ENCODE data around the gene ATRAID. TPM values are rescaled to one million over a fixed set of nuclear protein-coding genes. Genes with fewer than 3 reads are reported as not detected.

ATRAID gene
- total and polyA plus RNA-seq, 2 experiments from 2014 or later = 129 to 154 TPM

DNA sequence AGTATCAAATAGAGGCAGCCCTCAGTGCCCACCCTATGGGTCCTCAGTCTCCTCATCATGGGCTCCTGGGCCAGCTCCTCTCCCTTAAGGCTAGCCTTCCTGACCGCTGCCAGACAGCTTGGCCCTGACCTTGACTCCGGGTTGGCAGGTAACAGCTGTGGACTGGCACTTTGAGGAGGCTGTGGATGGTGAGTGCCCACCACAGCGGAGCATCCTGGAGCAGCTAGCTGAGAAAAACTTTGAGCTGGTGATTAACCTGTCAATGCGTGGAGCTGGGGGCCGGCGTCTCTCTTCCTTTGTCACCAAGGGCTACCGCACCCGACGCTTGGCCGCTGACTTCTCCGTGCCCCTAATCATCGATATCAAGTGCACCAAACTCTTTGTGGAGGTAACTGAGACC is 24.3 kb downstream of the ATRAID start:
- Mint-ChIP-seq H3K4me1 (no peaks in the 10 kb centered on the region), H3K9me3 (no peaks in the 10 kb centered on the region), H3K4me3 (no peak overlapping the region), H3K27me3 (ENCODE audit: insufficient read depth, low read depth, poor library complexity) (peaks cover 22% of the 10 kb centered on the region), H3K36me3 (ENCODE audit: low read depth) (peaks cover 99% of the 10 kb centered on the region), H3K27ac (no peak overlapping the region)
- no peak overlapping the region for H3K27ac ChIP-seq (ENCODE audit: low read depth)
- DNase-seq (ENCODE audit: low spot score) = no peak
- H3K4me2 ChIP-seq = no peak overlapping the region
- H3K4me1 ChIP-seq (ENCODE audit: insufficient read depth) = no peaks in the 10 kb centered on the region
- no peak overlapping the region for H3K4me3 ChIP-seq
- peaks cover under 1% of the 10 kb centered on the region; the same call in 1 of the 2 replicates for H4K20me1 ChIP-seq (replicated peaks; ENCODE audit: insufficient read depth)
- H3K79me2 ChIP-seq (replicated peaks; ENCODE audit: insufficient read depth) = no peaks in the 10 kb centered on the region
- no peaks in the 10 kb centered on the region for H3F3A ChIP-seq (replicated peaks; ENCODE audit: low read depth)
- no peak overlapping the region for H2AFZ ChIP-seq
- ATAC-seq = no peak
- no peaks in the 10 kb centered on the region for H3K27me3 ChIP-seq (ENCODE audit: insufficient read depth)
- no peaks in the 10 kb centered on the region for H3K9me2 ChIP-seq (ENCODE audit: insufficient read depth)
- peaks cover 86% of the 10 kb centered on the region for H3K36me3 ChIP-seq (ENCODE audit: insufficient read depth)
- TF ChIP-seq, protein P1, sequence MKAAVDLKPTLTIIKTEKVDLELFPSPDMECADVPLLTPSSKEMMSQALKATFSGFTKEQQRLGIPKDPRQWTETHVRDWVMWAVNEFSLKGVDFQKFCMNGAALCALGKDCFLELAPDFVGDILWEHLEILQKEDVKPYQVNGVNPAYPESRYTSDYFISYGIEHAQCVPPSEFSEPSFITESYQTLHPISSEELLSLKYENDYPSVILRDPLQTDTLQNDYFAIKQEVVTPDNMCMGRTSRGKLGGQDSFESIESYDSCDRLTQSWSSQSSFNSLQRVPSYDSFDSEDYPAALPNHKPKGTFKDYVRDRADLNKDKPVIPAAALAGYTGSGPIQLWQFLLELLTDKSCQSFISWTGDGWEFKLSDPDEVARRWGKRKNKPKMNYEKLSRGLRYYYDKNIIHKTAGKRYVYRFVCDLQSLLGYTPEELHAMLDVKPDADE (IDR thresholded peaks at IDR 0.05) = no peak
- TF ChIP-seq EZH2phosphoT487 (IDR thresholded peaks at IDR 0.05; ENCODE audit: unreplicated experiment) (no peak), CREB1 (CRISPR knock-in tag; IDR thresholded peaks at IDR 0.05; ENCODE audit: low read depth) (no peak)
- TF ChIP-seq, protein P2, sequence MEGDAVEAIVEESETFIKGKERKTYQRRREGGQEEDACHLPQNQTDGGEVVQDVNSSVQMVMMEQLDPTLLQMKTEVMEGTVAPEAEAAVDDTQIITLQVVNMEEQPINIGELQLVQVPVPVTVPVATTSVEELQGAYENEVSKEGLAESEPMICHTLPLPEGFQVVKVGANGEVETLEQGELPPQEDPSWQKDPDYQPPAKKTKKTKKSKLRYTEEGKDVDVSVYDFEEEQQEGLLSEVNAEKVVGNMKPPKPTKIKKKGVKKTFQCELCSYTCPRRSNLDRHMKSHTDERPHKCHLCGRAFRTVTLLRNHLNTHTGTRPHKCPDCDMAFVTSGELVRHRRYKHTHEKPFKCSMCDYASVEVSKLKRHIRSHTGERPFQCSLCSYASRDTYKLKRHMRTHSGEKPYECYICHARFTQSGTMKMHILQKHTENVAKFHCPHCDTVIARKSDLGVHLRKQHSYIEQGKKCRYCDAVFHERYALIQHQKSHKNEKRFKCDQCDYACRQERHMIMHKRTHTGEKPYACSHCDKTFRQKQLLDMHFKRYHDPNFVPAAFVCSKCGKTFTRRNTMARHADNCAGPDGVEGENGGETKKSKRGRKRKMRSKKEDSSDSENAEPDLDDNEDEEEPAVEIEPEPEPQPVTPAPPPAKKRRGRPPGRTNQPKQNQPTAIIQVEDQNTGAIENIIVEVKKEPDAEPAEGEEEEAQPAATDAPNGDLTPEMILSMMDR (conservative IDR thresholded peaks at IDR 0.05; ENCODE audit: low read depth in 2 of 2) = no peak
- TF ChIP-seq, protein P3, sequence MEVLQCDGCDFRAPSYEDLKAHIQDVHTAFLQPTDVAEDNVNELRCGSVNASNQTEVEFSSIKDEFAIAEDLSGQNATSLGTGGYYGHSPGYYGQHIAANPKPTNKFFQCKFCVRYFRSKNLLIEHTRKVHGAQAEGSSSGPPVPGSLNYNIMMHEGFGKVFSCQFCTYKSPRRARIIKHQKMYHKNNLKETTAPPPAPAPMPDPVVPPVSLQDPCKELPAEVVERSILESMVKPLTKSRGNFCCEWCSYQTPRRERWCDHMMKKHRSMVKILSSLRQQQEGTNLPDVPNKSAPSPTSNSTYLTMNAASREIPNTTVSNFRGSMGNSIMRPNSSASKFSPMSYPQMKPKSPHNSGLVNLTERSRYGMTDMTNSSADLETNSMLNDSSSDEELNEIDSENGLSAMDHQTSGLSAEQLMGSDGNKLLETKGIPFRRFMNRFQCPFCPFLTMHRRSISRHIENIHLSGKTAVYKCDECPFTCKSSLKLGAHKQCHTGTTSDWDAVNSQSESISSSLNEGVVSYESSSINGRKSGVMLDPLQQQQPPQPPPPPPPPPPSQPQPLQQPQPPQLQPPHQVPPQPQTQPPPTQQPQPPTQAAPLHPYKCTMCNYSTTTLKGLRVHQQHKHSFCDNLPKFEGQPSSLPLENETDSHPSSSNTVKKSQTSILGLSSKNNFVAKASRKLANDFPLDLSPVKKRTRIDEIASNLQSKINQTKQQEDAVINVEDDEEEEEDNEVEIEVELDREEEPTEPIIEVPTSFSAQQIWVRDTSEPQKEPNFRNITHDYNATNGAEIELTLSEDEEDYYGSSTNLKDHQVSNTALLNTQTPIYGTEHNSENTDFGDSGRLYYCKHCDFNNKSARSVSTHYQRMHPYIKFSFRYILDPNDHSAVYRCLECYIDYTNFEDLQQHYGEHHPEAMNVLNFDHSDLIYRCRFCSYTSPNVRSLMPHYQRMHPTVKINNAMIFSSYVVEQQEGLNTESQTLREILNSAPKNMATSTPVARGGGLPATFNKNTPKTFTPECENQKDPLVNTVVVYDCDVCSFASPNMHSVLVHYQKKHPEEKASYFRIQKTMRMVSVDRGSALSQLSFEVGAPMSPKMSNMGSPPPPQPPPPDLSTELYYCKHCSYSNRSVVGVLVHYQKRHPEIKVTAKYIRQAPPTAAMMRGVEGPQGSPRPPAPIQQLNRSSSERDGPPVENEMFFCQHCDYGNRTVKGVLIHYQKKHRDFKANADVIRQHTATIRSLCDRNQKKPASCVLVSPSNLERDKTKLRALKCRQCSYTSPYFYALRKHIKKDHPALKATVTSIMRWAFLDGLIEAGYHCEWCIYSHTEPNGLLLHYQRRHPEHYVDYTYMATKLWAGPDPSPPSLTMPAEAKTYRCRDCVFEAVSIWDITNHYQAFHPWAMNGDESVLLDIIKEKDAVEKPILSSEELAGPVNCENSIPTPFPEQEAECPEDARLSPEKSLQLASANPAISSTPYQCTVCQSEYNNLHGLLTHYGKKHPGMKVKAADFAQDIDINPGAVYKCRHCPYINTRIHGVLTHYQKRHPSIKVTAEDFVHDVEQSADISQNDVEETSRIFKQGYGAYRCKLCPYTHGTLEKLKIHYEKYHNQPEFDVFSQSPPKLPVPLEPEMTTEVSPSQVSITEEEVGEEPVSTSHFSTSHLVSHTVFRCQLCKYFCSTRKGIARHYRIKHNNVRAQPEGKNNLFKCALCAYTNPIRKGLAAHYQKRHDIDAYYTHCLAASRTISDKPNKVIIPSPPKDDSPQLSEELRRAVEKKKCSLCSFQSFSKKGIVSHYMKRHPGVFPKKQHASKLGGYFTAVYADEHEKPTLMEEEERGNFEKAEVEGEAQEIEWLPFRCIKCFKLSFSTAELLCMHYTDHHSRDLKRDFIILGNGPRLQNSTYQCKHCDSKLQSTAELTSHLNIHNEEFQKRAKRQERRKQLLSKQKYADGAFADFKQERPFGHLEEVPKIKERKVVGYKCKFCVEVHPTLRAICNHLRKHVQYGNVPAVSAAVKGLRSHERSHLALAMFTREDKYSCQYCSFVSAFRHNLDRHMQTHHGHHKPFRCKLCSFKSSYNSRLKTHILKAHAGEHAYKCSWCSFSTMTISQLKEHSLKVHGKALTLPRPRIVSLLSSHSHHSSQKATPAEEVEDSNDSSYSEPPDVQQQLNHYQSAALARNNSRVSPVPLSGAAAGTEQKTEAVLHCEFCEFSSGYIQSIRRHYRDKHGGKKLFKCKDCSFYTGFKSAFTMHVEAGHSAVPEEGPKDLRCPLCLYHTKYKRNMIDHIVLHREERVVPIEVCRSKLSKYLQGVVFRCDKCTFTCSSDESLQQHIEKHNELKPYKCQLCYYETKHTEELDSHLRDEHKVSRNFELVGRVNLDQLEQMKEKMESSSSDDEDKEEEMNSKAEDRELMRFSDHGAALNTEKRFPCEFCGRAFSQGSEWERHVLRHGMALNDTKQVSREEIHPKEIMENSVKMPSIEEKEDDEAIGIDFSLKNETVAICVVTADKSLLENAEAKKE (CRISPR knock-in tag; IDR thresholded peaks at IDR 0.05) = no peak

Data from GM23338 (cell line).